ENCODE data around the gene PANX1.

GRCh38 chr11:94145431-94145830 lies 16.8 kb downstream of the PANX1 start:
- TF ChIP-seq CTCF (IDR thresholded peaks at IDR 0.05; ENCODE audit: low read depth, low read length) (no peak), EZH2phosphoT487 (IDR thresholded peaks at IDR 0.05; ENCODE audit: low read depth) (no peak)
